Activated T-cell treated with anti-CD3 and anti-CD28 coated beads, Interleukin-2, amount 50 U/mL, for 4 hours (primary cell): ENCODE measurements around the gene TECTB. TPM values are rescaled to one million over a fixed set of nuclear protein-coding genes. Genes with fewer than 3 reads are reported as not detected.

ENCODE experiments used
- total RNA-seq, 3 donors: library from RNA; stranded (reverse); gene quantifications; one replicate each; pipeline ENCODE4 v1.2.1, GENCODE V29; 2021

TECTB gene
- total RNA-seq, 3 donors from 2014 or later = not detected

Other genes with a start within 250 kb of the TECTB start
- gene GPAM, start 99.6 kb upstream of the TECTB start, total RNA-seq = 10 to 100 TPM; 10.4 to 13.2 (median 12.1) TPM
- gene ACSL5, start 90.7 kb downstream of the TECTB start, total RNA-seq = 10 to 100 TPM; 33.4 to 41.2 (median 35.8) TPM
- gene ZDHHC6, start 163.5 kb downstream of the TECTB start, total RNA-seq = 10 to 100 TPM; 33.4 to 40.6 (median 36.2) TPM
- gene VTI1A, start 163.8 kb downstream of the TECTB start, total RNA-seq = 10 to 100 TPM; 39.2 to 43.8 (median 42.9) TPM